Measurements from ENCODE around the gene ARMC6. TPM values are rescaled to one million over a fixed set of nuclear protein-coding genes. Genes with fewer than 3 reads are reported as not detected.
A peak's percentile ranks its signal among the peaks of the same experiment; 100 is the strongest.

The ARMC6 gene
- total and polyA plus RNA-seq, 7 donors: 11.4 to 23.5 (median 15.6) TPM

DNA sequence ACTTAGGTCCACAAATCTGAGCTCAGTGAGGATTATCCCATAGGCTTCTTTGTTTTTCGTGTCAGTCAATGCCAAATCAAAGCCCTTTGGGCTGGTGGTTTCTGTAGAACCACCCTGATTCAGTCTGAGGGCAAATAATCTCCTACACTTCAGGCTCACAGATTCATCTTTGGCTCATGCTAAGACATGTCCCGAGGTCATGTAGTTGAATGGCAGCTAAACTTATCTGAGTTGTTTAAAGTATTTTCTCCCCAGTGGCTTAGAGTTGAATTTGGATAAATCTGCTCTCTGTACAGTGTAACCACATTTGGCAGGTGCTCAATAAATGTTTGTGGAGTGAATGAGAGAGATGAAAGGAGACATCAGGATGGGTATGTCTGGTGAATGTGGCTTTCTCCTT lies 17.3 kb downstream of the ARMC6 start:
- no peak for DNase-seq
- H3K9me3 ChIP-seq: no peaks in the 10 kb centered on the region
- TF ChIP-seq POLR2AphosphoS5 (IDR thresholded peaks at IDR 0.05): no peak
- TF ChIP-seq, protein P1, sequence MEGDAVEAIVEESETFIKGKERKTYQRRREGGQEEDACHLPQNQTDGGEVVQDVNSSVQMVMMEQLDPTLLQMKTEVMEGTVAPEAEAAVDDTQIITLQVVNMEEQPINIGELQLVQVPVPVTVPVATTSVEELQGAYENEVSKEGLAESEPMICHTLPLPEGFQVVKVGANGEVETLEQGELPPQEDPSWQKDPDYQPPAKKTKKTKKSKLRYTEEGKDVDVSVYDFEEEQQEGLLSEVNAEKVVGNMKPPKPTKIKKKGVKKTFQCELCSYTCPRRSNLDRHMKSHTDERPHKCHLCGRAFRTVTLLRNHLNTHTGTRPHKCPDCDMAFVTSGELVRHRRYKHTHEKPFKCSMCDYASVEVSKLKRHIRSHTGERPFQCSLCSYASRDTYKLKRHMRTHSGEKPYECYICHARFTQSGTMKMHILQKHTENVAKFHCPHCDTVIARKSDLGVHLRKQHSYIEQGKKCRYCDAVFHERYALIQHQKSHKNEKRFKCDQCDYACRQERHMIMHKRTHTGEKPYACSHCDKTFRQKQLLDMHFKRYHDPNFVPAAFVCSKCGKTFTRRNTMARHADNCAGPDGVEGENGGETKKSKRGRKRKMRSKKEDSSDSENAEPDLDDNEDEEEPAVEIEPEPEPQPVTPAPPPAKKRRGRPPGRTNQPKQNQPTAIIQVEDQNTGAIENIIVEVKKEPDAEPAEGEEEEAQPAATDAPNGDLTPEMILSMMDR (IDR thresholded peaks at IDR 0.05): no peak
- no peak for TF ChIP-seq EP300 (IDR thresholded peaks at IDR 0.05)
- TF ChIP-seq POLR2A (IDR thresholded peaks at IDR 0.05): no peak
- no peak overlapping the region for H3K4me3 ChIP-seq
- H3K4me1 ChIP-seq: no peaks in the 10 kb centered on the region
- H3K36me3 ChIP-seq: peaks cover 0 to 70% (median 32%) of the 10 kb centered on the region in 4 donors
- intact Hi-C loops (cut with DNase I): no loop called here
- H3K27ac ChIP-seq: no peak overlapping the region
- 95 to 97% methylated on average over 2 of the region's 2 CpGs for WGBS, 2 donors
- H3K27me3 ChIP-seq: no peaks in the 10 kb centered on the region

DNA sequence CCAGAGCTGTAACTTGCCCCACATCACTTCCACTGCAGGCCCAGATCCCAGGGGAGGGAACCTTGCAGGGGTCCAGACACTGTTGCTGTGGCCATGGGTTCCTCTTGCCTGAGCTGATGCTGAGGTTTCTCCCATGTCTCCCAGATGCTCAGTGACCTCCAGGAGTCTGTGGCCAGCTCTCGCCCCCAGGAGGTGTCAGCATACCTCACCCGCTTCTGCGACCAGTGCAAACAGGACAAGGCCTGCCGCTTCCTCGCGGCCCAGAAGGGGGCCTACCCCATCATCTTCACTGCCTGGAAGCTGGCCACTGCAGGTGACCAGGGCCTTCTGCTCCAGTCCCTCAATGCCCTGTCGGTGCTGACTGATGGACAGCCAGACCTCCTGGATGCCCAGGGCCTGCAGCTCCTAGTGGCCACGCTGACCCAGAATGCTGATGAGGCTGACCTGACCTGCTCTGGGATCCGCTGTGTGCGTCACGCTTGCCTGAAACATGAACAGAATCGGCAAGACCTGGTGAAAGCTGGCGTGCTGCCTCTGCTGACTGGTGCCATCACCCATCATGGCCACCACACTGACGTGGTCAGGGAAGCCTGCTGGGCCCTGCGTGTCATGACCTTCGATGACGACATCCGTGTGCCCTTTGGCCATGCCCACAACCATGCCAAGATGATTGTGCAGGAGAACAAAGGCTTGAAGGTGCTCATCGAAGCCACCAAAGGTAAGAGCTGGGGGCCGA lies 18.2 kb downstream of the ARMC6 start:
- Histone ChIP-seq H3K27ac (no peak overlapping the region), H3K9me3 (no peaks in the 10 kb centered on the region), H3K27me3 (no peaks in the 10 kb centered on the region), H3K4me3 (no peak overlapping the region), H3K4me1 (no peaks in the 10 kb centered on the region), H3K36me3 (peaks cover 0 to 71% (median 34%) of the 10 kb centered on the region in 4 donors)
- TF ChIP-seq POLR2A (IDR thresholded peaks at IDR 0.05) (no peak), EP300 (IDR thresholded peaks at IDR 0.05) (no peak), POLR2AphosphoS5 (IDR thresholded peaks at IDR 0.05) (no peak)
- TF ChIP-seq, protein P1 (IDR thresholded peaks at IDR 0.05): no peak
- DNase-seq: no peak
- 94 to 96% methylated on average over 20 of the region's 20 CpGs for WGBS, 2 donors
- intact Hi-C loops (cut with DNase I): no loop called here

DNA sequence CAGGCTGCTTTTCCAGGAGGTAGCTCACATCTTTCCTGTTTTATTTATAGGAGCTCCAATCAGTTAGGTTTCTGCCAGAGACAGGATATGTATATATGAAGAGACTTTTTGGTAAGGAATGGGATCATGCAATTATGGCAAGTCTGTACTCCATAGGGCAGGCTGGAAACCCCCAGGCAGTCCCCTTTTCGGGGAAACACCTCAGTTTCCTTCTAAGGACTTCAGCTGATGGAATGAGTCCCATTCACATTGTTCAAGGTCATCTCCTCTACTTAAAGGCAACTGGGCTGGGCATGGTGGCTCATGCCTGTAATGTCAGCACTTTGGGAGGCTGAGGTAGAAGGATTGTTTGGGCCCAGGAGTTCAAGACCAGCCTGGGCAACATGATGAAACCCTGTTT lies 19.5 kb downstream of the ARMC6 start:
- no peak for DNase-seq
- intact Hi-C loops (cut with DNase I): no loop called here
- H3K27ac ChIP-seq: no peak overlapping the region
- H3K4me1 ChIP-seq: no peaks in the 10 kb centered on the region
- TF ChIP-seq, protein P1 (IDR thresholded peaks at IDR 0.05): no peak
- no peak for TF ChIP-seq POLR2A (IDR thresholded peaks at IDR 0.05)
- TF ChIP-seq EP300 (IDR thresholded peaks at IDR 0.05): no peak
- no peak for TF ChIP-seq POLR2AphosphoS5 (IDR thresholded peaks at IDR 0.05)
- 80 to 88% methylated on average over 1 of the region's 1 CpG for WGBS, 2 donors
- peaks cover 0 to 73% (median 37%) of the 10 kb centered on the region in 4 donors for H3K36me3 ChIP-seq
- H3K27me3 ChIP-seq: no peaks in the 10 kb centered on the region
- H3K9me3 ChIP-seq: no peaks in the 10 kb centered on the region
- no peak overlapping the region for H3K4me3 ChIP-seq

DNA sequence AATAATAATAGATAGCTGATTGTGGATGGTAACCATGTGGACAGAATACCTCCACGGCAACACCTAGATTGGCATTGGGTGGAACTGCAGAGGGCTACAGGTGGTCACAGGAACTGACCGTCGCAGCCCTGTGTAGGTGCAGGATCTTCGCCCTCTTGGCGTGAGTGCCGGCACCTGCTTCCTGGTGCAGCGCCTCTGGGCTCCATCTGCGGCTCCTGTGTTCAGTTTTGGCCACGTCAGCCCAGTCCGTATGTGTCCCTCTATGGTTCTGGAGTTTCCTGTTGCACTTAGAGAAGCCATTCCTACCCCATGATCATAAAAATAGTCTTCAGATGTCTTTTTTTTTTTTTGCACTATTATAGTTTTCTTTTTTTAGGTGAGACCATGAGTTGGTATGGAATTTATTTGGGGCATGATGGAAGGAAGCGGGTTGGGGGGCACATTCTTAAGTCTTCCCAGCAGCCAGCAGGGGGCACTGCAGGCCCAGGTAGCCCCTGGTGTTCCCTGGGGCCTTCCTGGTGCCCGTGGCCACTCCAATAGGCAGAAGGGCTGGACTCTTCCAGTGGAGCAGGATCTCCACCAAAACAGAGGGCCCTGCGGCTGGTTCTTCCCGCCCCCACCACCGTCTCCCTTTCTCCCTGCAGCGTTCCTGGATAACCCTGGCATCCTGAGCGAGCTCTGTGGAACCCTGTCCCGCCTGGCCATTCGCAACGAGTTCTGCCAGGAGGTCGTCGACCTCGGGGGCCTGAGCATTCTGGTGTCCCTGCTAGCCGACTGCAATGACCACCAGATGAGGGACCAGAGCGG lies 20.3 kb downstream of the ARMC6 start:
- H3K4me1 ChIP-seq: no peaks in the 10 kb centered on the region
- intact Hi-C loops (cut with DNase I): loop anchor here (2.0 kb wide), 2 partner anchors 85 to 121 kb away; partner anchors contain the start of gene TMEM161A
- no peak overlapping the region for H3K27ac ChIP-seq
- 89 to 92% methylated on average over 25 of the region's 25 CpGs for WGBS, 2 donors
- no peaks in the 10 kb centered on the region for H3K9me3 ChIP-seq
- DNase-seq: peak; percentile 79
- H3K4me3 ChIP-seq: no peak overlapping the region
- H3K36me3 ChIP-seq: peaks cover 0 to 77% (median 37%) of the 10 kb centered on the region in 4 donors
- H3K27me3 ChIP-seq: no peaks in the 10 kb centered on the region
- TF ChIP-seq, protein P1 (IDR thresholded peaks at IDR 0.05): peak; percentile 12 to 58 (median 42)
- TF ChIP-seq EP300 (IDR thresholded peaks at IDR 0.05) (no peak), POLR2AphosphoS5 (IDR thresholded peaks at IDR 0.05) (no peak), POLR2A (IDR thresholded peaks at IDR 0.05) (no peak)

Data from sigmoid colon (tissue), 7 donors.